ENCODE measurements around the gene MACROD2. TPM values are rescaled to one million over a fixed set of nuclear protein-coding genes. Genes with fewer than 3 reads are reported as not detected.

The MACROD2 gene
- total RNA-seq, 1 donor from 2014 or later, result 0.46 TPM

- no peak for DNase-seq (ENCODE audit: low read depth, low spot score)
These were observed 1615.5 kb downstream of the MACROD2 start for GRCh38 chr20:15610787-15611186.

- DNase-seq (ENCODE audit: low read depth, low spot score), result no peak
These were observed 1616.2 kb downstream of the MACROD2 start for GRCh38 chr20:15611541-15611940.

GRCh38 chr20:15612198-15612597, 1616.9 kb downstream of the MACROD2 start:
- DNase-seq (ENCODE audit: low read depth, low spot score), result no peak

GRCh38 chr20:15612769-15613168, 1617.5 kb downstream of the MACROD2 start:
- DNase-seq (ENCODE audit: low read depth, low spot score), result no peak

- DNase-seq (ENCODE audit: low read depth, low spot score), result no peak
These were observed 1618.2 kb downstream of the MACROD2 start for GRCh38 chr20:15613530-15613929.

GRCh38 chr20:15616626-15617025, 1621.3 kb downstream of the MACROD2 start:
- DNase-seq (ENCODE audit: low read depth, low spot score), result no peak

- no peak for DNase-seq (ENCODE audit: low read depth, low spot score)
These were observed 1622.8 kb downstream of the MACROD2 start for GRCh38 chr20:15618110-15618509.

- no peak for DNase-seq (ENCODE audit: low read depth, low spot score)
These were observed 1623.6 kb downstream of the MACROD2 start for GRCh38 chr20:15618912-15619311.

- DNase-seq (ENCODE audit: low read depth, low spot score), result no peak
These were observed 1624.0 kb downstream of the MACROD2 start for GRCh38 chr20:15619341-15619740.

GRCh38 chr20:15619816-15620215, 1624.5 kb downstream of the MACROD2 start:
- no peak for DNase-seq (ENCODE audit: low read depth, low spot score)

GRCh38 chr20:15622368-15622767, 1627.1 kb downstream of the MACROD2 start:
- no peak for DNase-seq (ENCODE audit: low read depth, low spot score)

- no peak for DNase-seq (ENCODE audit: low read depth, low spot score)
These were observed 1627.9 kb downstream of the MACROD2 start for GRCh38 chr20:15623215-15623614.

GRCh38 chr20:15625981-15626380, 1630.7 kb downstream of the MACROD2 start:
- DNase-seq (ENCODE audit: low read depth, low spot score), result no peak

- no peak for DNase-seq (ENCODE audit: low read depth, low spot score)
These were observed 1631.8 kb downstream of the MACROD2 start for GRCh38 chr20:15627089-15627488.

- DNase-seq (ENCODE audit: low read depth, low spot score), result no peak
These were observed 1632.2 kb downstream of the MACROD2 start for GRCh38 chr20:15627501-15627903.

- no peak for DNase-seq (ENCODE audit: low read depth, low spot score)
These were observed 1633.6 kb downstream of the MACROD2 start for GRCh38 chr20:15628851-15629353.

- DNase-seq (ENCODE audit: low read depth, low spot score), result no peak
These were observed 1635.0 kb downstream of the MACROD2 start for GRCh38 chr20:15630360-15630759.

GRCh38 chr20:15632680-15633079, 1637.4 kb downstream of the MACROD2 start:
- DNase-seq (ENCODE audit: low read depth, low spot score), result no peak

- no peak for DNase-seq (ENCODE audit: low read depth, low spot score)
These were observed 1638.8 kb downstream of the MACROD2 start for GRCh38 chr20:15634102-15634501.

- no peak for DNase-seq (ENCODE audit: low read depth, low spot score)
These were observed 1642.2 kb downstream of the MACROD2 start for GRCh38 chr20:15637546-15637945.

- peak; percentile 8 for DNase-seq (ENCODE audit: low read depth, low spot score)
These were observed 1642.8 kb downstream of the MACROD2 start for GRCh38 chr20:15637950-15638754.

- no peak for DNase-seq (ENCODE audit: low read depth, low spot score)
These were observed 1643.5 kb downstream of the MACROD2 start for GRCh38 chr20:15638816-15639215.

- no peak for DNase-seq (ENCODE audit: low read depth, low spot score)
These were observed 1644.5 kb downstream of the MACROD2 start for GRCh38 chr20:15639839-15640238.
